Measurements from ENCODE around the gene RNGTT.
"Not testable (repeated sequence)": the region's sequence is repeated elsewhere in the genome, so short reads cannot be mapped to it uniquely, and the experiment has no call there.

RNGTT gene

DNA sequence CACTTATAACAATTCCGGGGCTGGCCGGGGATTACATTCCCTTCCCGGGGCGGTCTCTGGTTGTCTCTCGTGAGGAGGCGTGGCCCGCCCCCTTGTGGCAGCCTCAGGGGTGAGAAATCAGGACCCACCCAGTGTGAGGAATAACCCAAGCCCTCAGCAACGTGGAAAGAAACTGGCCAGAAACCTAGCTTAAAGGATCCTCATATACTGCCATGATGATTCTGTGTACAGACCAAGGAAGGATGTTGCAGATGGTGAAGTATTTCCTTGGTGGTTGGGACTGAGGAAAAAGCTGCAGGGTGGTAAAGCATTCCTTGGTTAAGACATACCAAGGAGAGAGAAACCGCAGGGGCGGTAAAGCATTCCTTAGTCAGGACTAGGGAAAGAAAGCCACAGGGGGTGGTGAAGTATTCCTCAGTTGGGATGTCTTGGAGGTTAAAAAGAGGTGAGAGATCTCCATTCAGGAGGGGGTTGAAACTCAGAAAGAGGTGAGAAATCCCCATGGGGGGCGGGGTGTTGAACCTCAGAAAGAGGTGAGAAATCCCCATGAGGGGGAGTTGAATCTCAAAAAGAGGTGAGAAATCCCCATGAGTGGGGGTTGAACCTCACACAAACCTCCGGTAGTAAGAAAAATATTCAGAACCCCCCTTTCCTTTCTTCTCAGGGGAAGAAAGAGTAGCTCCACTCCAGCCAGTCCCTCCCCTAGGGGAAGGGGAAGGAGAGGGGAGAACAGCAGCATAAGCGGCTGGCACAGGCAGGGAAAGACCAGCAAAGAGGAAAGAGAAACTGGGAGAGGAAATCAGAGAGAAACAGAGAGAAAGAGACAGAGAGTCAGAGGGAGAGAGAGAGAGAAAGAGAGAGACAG is 238.1 kb downstream of the RNGTT start:
- no peak for DNase-seq (ENCODE audit: low read depth in 2 of 2)

DNA sequence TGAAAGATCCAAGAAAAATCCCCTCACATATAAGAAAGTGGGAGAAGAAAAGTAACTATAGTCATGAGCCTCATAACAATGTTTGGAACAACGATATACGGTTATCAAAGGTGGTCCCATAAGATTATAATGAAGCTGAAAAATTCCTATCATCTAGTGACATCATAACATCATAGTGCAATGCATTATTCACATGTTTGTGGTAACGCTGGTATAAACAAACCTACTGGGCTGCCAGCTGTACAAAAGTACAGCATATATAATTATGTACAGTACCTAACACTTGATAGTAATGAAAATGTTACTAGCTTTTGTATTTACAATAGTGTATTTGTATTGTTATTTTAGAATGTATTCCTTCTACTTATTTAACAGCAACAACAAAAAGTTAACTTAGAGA is 240.7 kb downstream of the RNGTT start:
- no peak for DNase-seq (ENCODE audit: low read depth in 2 of 2)

DNA sequence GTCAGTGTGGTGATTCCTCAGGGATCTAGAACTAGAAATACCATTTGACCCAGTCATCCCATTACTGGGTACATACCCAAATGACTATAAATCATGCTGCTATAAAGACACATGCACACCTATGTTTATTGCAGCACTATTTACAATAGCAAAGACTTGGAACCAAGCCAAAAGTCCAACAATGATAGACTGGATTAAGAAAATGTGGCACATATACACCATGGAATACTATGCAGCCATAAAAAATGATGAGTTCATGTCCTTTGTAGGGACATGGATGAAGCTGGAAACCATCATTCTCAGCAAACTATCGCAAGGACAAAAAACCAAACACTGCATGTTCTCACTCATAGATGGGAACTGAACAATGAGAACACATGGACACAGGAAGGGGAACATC is 247.0 kb downstream of the RNGTT start:
- DNase-seq (ENCODE audit: low read depth in 2 of 2) = not testable (repeated sequence)

DNA sequence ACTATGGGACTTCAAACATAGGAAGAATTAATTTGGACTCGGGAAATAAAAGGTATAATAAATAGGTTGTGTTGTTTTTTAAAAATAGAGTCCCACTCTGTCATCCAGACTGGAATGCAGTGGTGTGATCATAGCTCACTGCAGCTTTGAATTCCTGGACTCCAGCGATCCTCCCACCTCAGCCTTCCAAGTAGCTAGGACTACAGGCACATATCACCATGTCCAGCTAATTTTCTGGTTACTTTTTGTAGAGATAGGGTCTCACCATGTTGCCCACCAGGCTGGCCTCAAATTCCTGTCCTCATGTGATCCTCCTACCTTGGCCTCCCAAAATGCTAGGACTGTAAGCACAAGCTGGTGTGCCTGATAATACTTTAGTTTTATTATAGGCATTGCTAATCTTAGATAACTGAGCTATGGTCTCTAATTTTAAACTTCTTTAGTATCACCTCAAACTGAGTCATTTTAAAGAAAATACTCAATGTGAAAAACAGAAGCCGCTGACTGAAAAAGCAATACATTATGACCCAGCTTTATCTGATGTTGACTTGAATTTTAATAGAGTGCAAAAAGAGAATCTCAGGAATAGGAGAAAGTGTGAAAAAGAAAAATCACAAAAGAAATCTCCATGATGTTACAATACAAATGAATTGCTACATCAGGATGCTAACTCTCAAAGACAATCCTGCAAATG is 251.0 kb downstream of the RNGTT start:
- no peak for DNase-seq (ENCODE audit: low read depth in 2 of 2)

DNA sequence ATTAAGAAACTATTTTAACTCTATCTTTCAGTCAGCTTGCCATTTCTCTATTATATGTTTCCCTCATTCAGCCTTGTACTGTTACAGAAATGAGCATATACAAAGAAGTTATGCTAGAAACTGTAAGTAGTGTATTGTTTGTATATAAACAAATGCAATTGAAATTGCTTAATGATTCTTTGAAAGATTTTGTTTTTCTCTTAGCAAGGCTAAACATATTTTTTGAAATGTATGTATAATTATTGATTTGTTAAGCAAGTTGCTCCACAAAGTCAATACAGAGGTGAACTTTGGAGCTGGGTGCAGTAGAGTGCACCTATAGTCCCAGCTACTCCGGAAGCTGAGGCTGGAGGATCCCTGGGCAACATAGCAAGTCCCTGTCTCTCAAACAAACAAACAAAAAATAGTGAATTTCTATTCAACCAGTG is 253.6 kb downstream of the RNGTT start:
- no peak for DNase-seq (ENCODE audit: low read depth in 2 of 2)

DNA sequence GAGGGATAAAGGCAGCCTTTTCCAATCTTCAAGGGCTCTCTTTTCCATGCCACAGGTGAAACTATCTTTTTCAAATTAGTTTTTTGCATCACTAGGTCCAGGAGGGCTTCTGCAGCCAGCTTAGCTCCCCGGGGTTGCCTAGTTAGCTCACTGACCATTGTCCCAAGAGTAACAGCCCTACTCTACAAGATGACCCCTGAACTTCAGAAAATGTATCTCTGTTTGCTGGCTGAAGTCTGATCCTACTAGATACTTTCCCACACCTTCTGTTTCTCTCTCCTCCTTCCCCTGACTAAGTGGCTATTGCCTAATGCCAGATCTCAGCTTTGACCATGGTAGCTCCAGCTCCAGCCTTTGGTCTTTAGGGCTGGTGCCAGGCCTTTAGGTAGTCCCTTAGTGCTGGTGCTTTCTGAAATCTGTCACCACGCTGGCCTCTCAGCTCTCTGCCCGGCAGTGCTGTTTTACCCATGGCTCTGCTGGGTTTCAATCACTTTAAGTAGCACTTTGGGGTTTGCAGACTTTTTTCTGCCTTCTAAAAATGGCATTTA is 255.1 kb downstream of the RNGTT start:
- no peak for DNase-seq (ENCODE audit: low read depth in 2 of 2)

DNA sequence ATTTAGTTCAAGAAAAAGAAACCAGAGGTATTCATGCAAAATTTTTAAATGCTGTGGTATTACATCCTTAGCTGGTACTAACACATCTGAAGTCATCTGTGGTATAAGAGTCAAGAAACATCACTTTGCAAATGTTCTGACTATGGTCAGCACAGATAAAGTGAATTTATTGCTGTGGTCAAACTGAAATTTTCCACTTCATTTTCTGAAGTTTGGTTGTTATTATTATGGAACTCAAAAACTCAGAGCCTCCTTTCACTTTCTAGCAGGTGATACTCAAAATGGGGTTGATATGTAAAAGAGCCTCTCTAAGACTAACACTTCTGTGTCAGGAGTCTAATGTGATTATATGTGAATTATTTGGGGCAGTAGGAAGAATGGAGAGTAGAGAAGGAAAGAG is 257.8 kb downstream of the RNGTT start:
- DNase-seq (ENCODE audit: low read depth in 2 of 2) = no peak

DNA sequence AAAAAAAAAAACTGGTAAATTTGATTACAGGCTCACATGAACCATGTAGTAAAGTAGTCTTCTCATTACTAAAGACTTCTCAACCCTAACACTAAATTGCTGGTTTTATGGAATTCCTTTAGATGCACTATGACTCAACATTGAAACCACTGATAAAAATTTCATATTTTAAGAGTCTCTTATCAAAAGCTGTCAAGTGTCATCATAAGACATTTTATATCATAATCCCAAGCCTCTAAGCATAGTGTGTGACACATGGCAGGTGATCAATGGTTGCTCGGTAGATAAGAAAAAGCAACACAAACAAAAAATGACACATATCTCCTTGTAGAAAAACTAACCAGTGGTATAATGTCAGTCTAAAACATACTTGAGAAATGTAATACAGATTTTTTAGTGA is 258.4 kb downstream of the RNGTT start:
- no peak for DNase-seq (ENCODE audit: low read depth in 2 of 2)

DNA sequence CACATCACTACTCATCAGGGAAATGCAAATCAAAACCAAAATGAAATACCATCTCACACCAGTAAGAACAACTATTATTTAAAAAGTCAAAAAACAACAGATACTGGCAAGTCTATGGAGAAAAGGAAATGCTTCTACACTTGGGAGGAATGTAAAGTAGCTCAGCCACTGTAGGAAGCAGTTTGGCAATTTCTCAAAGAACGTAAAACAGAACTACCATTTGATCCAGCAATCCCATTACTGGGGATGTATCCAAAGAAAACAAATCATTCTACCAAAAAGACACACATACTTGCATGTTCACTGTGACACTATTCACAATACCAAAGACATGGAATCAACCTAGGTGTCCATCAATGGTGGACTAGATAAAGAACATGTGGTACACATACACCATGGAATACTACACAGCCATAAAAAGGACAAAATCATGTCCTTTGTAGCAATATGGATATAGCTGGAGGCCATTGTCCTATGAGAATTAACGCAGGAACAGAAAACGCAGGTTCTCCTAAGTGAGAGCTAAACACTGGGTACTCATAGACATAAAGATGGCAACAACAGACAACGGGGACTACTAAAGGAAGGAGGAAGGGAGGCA is 260.4 kb downstream of the RNGTT start:
- DNase-seq (ENCODE audit: low read depth in 2 of 2) = no peak

DNA sequence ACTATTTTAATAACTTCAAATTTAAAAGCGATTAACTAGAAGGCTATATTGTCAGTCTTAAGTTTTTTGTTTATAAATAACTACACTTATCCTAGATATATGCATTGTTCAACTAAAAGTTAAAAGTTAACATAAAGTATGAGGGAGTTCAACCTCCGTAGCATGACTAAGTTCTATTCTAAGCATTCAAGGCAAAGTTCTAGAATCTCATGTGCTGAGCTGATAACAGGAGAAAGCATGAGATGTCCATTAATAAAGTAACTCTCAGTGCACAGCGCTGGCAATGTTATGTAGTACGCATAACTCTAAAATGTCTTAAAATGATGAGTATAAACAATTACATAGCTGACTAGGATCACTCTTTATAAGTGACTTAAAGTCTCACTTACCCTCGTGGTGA is 264.8 kb downstream of the RNGTT start:
- no peak for DNase-seq (ENCODE audit: low read depth in 2 of 2)

DNA sequence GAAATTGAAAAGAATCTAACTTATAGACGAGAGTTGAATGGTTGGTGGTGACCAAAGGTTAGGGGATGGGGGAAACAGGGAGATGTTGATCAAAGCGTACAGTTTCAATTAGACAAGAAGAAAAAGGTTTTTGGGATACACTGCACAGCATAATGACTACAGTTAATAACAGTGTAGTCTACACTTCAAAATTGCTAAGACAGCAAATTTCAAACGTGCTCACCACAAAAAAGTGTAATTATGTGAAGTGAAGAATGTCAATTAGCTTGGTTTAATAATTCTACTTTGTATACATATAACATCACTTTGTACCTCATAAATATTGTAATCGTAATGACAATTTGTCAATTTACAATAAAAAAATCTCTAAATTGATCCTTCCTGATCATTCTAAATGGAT is 267.5 kb downstream of the RNGTT start:
- DNase-seq (ENCODE audit: low read depth in 2 of 2) = no peak

DNA sequence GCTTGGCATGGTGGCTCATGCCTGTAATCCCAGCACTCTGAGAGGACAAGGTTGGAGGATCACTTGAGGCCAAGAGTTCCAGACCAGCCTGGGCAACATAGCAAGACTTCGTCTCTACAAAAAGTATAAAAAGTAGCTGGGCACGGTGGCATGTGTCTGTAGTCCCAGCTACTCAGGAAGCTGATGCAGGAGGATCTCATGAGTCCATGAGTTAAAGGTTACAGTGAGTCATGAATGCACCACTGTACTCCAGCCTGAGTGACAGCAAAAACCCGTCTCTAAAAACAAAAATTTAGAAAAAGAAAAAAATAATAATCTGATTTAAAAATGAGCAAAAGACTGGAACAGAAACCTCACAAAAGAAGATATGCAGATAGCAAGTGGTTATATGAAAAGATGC is 279.7 kb downstream of the RNGTT start:
- no peak for DNase-seq (ENCODE audit: low read depth in 2 of 2)

DNA sequence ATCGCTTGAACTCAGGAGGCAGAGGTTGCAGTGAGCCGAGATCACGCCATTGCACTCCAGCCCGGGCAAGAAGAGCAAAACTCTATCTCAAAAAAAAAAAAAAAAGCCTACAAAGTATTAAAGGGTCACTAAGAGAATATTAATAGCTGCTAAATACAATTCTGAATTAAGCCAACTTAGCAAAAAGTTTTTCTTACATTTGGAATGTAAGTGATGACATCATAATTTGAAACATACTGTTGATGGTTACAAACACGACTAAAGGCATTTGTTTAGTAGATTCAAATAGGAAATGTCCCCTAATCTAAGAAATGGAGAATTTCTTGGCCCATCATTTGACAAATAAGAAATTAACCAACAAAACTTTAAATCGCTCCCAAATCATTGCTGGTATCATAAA is 282.8 kb downstream of the RNGTT start:
- no peak for DNase-seq (ENCODE audit: low read depth in 2 of 2)

DNA sequence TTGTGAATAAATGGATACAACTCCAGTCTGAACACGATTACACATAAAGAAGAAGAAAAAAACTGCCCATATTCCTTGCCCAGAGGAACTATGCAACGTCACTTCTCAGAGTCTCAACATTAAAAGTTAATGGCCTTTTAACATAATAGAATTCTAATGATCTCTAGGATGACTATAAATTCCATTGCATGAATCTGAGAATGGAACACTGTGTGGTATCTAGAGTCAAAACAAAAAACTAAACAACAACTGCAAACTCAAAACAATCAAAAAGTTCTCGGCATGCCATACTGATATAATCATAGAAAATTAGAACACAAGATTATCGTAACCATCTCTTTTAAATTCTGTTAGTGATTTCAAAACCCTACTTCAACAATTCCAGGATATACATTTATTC is 283.6 kb downstream of the RNGTT start:
- DNase-seq (ENCODE audit: low read depth in 2 of 2) = no peak

DNA sequence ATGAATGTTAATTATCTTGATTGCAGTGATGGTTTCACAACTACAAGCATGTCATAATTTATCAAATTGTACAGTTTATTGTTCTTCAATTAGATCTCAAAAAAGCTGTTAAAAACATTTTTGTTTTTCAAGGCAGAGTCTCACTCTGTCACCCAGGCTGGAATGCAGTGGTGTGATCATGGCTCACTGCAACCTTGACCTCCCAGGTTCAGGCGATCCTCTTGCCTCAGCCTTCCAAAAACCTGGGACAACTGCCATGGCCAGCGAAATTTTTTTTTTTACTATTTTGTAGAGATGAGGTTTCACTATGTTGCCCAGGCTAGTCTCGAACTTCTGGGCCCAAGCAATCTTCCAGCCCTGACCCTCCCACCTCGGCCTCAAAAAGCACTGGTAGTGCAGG is 286.1 kb downstream of the RNGTT start:
- no peak for DNase-seq (ENCODE audit: low read depth in 2 of 2)

DNA sequence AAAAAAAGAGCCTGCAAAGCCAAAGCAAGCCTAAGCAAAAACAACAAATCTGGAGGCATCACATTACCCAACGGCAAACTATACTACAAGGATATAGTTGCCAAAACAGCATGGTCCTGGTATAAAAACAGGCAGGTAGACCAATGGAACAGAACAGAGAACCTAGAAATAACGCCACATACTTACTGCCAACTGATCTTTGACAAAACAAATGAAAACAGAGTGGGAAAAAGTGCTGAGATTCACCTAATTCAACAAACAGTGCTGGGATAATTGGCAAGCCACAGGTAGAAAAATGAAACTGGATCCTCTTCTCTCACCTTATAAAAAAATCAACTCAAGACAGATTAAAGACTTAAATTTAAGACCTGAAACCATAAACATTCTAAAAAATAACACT is 291.8 kb downstream of the RNGTT start:
- no peak for DNase-seq (ENCODE audit: low read depth in 2 of 2)

DNA sequence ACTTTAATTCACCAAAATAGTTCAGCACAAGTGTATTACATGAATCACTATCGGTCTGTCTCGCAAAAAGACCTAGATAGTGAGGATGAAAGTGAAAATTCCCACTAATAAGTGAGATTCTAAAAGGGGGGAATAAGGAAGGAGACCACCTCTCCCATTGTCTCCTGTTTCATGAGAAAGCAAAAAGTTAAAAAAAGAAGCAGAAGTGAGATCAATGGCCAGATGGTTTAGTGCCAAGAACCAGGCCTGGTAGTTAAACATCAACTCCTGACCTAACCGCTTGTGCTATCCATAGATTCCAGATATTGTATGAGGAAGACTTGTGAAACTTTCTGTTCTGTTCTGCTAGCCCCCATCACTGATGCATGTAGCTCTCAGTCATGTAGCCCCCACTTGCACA is 293.0 kb downstream of the RNGTT start:
- no peak for DNase-seq (ENCODE audit: low read depth in 2 of 2)

DNA sequence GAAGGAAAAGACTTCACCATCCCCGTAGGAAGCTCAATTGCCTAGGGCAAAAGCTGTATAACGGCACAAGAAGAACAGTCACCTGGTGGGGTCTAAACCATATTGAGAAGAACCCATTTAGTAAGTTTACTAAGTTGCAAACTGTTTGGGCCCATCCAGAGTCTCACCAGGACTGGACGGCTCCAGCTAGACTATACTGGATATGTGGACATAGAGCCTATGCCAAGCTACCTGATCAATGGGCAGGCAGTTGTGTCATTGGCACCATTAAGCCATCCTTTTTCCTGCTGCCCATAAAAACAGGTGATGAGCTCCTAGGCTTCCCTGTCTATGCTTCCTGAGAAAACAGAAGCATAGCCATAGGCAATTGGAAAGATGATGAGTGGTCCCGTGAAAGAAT is 293.9 kb downstream of the RNGTT start:
- no peak for DNase-seq (ENCODE audit: low read depth in 2 of 2)

DNA sequence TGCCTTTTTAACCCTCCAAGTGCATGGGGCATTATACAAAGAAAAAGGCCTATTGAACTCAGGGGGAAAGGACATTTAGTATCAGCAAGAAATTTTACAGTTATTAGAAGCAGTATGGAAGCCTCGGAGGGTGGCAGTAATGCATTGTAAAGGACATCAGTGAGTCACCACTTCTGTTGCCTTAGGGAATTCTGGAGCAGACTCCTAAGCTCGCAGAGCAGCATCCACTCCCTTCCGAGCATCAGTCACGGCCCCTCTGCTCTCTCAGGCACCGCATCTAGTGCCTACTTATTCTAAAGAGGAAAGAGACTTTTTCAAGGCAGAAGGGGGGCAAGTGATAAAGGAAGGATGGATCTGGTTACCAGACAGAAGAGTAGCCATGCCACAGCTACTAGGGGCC is 296.5 kb downstream of the RNGTT start:
- DNase-seq (ENCODE audit: low read depth in 2 of 2) = no peak

DNA sequence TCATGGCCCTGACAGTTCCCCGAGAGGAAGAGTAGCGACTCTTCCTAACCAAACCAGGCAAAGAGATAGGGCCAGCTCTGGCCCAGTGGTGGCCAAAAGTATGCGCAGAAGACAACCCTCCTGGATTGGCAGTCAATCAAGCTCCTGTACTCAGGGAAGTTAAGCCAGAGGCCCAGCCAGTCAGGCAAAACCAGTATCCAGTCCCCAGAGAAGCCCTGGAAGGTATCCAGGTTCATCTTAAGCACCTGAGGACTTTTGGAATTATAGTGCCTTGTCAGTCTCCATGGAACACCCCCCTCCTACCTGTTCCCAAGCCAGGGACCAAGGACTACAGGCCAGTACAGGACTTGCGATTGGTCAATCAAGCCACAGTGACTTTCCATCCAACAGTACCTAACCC is 298.3 kb downstream of the RNGTT start:
- DNase-seq (ENCODE audit: low read depth in 2 of 2) = no peak

DNA sequence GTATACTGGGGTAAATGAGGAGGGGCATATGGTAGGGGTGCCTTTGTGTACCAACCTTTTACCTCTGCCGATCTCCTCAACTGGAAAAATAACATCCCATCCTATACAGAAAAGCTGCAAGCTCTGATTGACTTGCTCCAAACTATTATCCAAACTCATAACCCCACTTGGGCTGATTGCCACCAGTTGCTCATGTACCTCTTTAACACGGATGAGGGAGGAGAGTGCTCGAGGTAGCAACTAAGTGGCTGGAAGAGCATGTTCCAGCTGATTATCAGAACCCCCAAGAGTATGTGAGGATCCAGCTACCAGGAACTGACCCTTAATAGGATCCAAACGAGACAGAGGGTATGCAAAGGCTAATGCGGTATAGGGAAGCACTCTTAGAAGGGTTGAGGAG is 299.6 kb downstream of the RNGTT start:
- no peak for DNase-seq (ENCODE audit: low read depth in 2 of 2)

DNA sequence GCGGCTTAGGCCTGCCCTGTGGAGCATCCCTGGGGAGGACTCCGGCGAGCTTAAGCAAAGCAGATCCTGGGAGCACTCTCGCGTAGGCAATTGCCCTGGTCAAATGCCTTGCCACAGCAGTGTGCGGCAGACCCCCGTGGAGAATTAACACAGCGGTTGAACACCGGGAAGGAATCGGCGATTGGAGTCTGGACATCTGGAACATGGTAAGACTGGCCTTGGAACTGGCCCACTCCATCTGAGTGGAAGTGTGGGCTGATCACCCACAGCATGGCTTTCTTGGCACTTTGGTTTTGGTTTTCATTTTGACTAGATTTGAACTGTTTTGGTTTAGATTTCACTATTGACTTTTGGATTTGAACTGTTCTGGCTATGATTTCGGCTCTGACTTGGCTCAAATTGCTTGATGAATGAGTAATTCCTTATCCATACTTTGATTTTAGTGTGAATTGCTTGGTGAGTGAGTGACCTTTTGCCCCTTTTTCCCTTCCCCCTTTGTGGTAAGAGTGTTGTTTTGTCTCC is 300.7 kb downstream of the RNGTT start:
- DNase-seq (ENCODE audit: low read depth in 2 of 2) = no peak
